GM21367 (cell line): Measurements from ENCODE around the gene ARX.

ENCODE experiments used
- ATAC-seq: cut with Tn5 transposase; IDR thresholded peaks from one replicate; pipeline ENCODE4 v1.9.1; 2021; ENCODE audit not compliant: unreplicated experiment

The ARX gene

DNA sequence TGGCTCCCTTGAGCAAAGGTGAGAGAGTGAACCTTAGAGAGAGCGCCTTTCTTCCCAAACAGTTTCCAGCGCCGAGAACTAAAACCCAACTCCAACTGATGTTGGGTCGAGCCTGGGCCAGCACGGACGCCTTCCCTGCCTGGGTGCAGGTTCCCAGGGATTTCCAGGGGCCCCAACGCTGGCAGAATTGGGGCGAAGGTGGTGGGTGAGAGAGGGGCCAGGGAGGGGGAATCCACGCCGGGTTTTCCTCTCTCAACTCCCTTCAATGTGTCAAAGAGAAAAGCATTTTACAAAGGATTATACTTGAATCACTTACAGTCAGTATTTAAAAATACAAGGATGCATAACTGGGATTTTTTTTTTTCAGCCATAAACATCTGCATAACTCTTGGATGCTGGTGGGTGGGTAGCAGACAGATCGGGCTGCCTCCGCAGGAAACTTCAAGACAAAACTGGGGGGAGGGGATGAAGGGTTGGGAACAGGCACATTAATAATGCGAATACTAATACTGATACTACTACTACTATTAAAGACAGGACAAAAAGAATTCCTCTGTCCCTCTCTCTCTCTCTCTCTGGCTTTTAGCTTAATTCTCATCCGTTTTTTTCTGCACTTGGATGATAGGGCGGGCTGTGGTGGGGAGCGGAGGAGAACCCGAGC lies 1.3 kb upstream of the ARX start:
- no peak for ATAC-seq

DNA sequence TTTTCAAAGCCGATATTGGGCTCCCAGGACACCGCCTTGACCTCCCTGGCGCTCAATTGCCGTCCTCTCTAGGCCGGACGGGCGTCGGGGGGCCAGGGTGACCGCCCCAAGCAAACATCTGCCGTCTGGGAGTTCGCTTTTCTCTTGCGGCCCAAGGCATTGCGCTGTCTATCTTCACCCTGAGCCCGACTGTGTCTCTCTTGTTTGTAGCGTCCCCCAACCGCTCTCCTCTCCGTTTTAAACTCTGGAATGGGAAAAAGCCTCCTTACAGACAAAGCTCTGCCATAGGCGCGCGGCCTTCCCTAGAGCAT lies 551 bp upstream of the ARX start:
- no peak for ATAC-seq

- ATAC-seq: no peak
Observed at GRCh38 chrX:25014366-25014838, 1.4 kb downstream of the ARX start.

DNA sequence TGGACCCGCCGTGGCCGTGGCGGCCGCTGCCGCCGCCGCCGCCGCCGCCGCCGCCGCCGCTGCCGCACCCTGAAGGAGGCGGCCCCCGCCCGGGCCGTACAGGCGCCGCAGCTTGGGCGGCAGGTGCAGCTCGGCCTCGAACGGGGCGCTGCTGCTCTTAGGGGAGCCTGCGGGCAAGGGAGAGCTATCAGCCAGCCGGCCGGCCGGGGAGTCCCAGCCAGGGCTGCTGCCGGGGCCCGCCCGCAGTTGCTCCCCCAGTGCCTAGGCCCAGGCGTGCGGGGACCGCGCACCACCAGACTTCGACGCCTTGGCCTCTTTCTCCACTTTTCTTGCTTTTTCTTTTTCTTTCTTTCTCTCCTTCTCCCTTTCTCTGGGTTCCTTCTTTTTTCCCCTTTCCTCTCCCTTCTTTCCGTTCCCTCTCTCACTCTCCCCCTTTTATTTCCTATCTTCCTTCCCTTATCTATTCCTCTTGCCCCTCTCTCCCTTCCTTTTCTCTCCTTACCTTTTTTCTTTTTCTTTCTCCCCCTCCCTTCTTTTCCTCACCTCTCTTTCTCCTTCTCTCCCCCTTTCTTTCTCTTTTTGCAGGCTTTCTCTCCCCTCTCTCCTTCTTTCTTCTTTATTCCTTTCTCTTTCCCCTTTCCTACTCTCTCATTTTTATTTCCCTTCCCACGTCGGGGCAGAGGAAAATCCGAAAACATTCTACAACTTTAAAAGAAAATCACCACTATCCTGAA lies 2.0 kb downstream of the ARX start:
- no peak for ATAC-seq

GRCh38 chrX:25012793-25013631 lies 2.8 kb downstream of the ARX start:
- ATAC-seq: no peak

GRCh38 chrX:25012433-25012735 lies 3.4 kb downstream of the ARX start:
- no peak for ATAC-seq

DNA sequence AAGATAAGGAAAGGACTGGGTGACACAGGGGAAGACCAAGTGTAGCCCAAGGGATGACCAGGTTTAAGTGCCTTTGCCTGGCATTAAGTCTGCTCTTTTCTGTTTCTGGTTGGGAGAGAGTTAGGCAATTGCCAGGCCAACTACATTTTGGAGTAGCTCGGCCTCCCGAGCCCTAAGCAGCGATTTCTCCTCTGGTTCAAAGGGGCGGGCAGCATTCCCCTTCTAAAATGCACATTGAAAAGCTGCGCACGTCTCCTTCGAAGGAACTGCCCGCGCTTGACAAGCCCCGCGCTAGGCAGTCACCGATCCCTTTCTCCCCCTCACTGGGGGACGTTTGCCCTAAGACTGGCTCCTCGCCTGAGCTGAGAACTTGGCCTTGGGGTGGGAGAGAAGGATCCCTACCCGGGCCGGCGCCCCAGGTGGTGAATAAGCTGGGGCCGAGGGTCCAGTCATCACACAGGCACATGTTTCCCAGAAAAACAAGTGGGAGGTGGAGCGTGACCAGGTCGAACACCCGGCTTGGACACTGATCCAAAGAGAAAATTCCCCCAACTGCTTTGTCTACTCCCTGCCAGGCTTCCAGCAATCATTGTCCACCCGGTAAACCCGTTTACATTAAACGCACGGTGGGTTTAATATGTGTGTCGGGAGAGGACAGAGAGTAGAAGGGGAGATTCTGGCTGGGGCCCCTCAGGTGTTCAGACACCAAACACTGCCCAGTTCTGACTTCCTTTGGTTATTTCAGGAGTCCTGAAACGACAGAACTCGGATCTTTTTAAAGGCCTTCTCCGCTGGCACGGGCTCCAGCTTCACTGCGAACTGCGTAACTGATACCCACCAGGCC lies 4.0 kb downstream of the ARX start:
- ATAC-seq: no peak

GRCh38 chrX:25010784-25011588 lies 4.8 kb downstream of the ARX start:
- no peak for ATAC-seq

DNA sequence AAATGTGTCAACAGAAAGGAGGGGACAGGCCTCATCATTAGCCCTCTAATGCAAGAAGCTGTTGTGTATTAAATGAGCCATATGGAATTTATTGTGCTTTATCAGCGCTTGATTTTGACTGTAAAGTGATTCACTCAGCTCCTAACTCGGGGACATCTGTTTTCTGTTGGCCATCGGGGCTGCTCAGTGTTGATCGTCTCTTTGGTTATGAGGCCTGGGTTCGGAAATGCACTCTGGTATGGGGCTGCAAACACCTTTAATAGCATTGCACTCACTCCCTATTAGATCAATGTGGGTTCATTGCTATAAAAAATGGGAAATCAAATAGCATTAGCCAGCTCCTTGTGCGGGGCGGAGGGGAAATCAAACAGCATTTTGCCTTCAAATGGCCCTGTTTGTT lies 6.4 kb downstream of the ARX start:
- no peak for ATAC-seq

DNA sequence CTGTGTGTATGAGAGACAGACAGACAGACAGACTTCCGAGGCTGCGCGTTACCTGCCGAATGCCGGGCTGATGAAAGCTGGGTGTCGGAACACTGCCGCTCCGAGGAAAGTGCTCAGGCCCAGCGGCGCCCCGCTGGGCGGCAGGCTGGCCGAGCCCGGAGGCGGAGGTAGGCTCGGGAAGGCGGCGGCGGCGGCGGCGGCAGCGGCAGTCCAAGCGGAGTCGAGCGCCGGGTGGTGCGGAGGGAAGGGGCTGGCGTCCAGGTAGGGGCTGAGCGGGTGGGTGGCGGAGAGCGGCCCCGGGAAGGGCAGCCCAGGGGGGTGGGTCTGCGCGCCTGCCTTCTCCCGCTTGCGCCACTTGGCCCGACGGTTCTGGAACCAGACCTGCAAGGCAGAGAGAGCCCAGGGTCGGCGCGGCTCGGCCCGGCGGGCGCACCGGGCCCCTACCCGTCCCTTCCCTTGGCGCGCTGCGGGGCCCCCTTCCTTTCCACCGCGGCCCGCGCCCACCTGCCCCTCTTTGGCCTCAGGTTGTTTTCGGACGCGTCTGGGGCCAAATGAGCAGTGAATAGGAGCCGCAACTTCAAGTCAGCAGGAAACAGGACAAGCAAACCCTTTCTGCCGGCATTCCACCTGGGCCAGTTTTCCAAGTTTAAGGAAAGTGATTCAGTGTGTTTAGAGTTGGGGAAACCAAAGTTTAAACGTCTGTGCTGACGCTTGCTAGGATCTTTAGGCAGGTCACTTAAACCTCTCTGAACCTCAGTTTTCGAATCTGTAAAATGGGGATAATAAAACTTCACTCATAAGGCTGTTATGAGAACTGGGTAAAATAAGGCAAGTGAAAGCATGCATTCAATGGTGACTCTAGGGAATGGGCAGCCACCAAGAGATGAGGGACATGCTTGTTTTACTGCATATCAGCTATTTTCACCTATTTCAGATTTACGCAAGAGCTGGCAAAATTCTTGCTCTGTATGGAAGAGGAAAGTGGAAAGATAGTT lies 8.4 kb downstream of the ARX start:
- no peak for ATAC-seq

DNA sequence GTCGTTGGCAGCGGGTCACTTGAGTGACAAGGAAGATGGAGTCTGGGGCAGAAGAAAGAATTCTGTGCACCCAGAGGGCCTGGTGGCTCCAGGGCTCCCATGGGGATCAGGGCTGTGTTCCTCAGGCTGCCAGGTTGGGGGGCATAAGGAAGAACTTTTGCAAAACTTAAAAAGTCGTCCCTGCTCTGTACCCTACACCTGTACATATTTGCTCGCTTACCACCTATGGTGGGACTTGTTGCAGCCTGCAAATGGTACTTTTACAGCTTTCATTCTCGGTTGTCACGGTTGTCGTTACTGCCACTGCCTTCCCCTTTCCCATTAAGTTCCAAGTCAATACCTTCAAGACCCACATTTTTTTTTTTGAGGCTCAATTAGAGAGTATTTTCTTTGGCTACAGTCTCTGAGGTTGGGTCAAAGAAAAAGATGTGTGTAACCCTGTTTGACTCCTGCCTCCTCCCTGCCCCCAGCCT lies 9.1 kb downstream of the ARX start:
- ATAC-seq: no peak

- no peak for ATAC-seq
Observed at GRCh38 chrX:25005382-25006185, 10.2 kb downstream of the ARX start.

DNA sequence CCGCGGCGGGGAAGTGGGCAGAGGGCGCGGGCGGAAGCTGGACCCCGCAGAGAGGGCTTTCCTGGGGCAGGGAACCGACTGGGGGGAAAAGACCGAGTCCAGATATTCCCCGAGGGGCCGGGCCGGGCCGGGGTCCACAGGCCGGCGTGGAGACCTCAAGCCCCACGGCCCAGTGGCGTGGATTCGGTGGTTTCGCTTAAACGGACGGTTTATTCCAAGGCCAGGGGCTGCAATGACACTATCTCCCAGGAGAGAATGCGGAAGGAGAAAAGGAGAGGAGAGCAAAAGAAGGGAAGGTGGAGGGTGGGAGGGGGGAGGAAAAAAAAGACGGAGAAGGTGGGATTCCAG lies 10.8 kb downstream of the ARX start:
- no peak for ATAC-seq

- ATAC-seq: no peak
Observed at GRCh38 chrX:25004485-25005032, 11.2 kb downstream of the ARX start.

DNA sequence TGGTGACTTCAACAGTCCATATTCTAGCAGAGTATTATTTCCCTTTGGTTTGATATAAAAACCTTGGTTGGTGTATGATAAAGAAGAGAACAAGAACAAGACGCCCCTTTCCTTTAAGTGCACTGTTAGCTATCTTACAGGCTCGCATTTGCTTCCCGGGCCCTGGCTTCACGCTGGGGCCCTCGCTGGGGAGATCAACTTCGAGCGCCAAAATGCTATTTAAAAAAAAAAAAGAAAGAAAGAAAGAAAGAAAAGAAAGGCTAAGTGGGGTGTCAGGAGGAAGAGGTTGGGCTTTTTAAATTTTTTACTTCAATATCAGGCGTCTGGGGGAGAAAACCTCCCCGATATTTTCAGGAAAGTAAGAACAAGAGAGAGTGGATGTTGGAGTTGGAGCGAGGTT lies 11.7 kb downstream of the ARX start:
- ATAC-seq: no peak

DNA sequence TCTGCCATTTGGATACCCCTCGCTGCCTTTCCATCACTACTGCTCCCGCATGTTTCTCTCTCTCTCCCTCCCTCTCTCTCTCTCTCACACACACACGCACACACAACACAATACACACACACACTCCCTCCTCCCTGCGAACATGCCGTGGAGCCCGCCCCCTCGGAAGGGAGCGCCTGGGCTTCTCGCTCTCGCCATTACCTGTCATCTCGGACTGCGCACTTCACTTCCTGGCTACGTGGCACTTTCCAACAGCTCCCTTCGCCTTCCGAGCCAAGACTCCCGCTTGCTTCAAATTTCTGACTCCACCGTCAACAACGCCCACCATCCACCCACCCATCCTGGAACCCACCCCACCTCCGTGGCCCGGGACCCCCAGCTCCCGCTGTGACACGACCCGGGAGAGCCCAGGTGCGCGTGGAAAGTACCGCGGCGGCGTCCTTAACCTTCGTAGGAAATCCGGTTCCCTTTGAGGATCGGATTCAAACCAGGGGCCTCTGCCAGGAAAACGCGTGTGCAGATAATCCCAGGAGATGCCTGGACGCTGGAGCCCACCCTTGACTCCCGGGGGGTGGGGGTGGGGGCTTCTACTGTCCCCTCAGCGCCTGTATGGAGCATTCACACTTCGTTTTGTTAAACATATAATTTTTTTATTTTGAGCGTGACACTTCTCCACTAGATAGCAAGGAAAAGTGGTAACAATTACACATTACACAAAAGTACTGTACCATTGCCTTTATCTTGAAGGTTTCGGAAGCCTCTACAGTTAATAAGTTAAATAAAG lies 12.5 kb downstream of the ARX start:
- ATAC-seq: no peak

- no peak for ATAC-seq
Observed at GRCh38 chrX:25002661-25003020, 13.1 kb downstream of the ARX start.
